ENCODE results near the gene SP1. TPM values are rescaled to one million over a fixed set of nuclear protein-coding genes. Genes with fewer than 3 reads are reported as not detected.
A peak's percentile ranks its signal among the peaks of the same experiment; 100 is the strongest.

The SP1 gene
- total RNA-seq, 2 experiments from 2014 or later: 67.2 to 70.3 TPM

DNA sequence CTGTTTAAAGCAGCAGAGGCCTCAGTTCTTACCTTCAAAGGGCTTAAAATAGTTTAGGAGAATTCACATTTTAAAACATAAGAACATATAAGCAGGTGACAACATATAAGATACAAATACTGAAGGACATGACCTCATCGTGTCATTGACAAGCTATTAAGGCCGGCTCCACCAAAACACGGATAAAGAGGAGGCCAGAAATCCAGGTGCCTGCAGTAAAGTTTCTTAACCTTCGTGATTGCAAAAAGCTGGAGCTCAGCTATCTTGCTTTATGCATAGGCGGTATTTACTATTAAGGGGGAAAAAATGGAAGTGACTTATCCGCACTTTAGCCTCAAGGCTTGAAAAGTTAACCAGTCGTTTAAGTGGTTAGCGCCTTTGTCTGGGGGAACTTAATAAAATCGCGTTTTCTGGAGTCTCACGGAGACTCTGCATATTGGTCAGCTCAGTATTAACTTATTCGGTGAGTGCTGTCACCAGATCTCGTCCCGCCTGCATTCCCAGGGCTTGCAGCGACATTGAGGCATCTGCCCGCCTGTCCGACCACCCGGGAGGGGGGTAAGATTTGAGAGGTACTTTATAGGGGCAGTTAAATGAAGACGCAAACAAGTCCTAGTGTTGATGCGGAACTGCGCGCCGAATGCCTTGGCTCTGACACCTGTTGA lies 1.1 kb upstream of the SP1 start:
- ATAC-seq (no peak), DNase-seq (no peak)
- no peaks in the 10 kb centered on the region for H3K9me3 Mint-ChIP-seq
- TF ChIP-seq, protein P1, sequence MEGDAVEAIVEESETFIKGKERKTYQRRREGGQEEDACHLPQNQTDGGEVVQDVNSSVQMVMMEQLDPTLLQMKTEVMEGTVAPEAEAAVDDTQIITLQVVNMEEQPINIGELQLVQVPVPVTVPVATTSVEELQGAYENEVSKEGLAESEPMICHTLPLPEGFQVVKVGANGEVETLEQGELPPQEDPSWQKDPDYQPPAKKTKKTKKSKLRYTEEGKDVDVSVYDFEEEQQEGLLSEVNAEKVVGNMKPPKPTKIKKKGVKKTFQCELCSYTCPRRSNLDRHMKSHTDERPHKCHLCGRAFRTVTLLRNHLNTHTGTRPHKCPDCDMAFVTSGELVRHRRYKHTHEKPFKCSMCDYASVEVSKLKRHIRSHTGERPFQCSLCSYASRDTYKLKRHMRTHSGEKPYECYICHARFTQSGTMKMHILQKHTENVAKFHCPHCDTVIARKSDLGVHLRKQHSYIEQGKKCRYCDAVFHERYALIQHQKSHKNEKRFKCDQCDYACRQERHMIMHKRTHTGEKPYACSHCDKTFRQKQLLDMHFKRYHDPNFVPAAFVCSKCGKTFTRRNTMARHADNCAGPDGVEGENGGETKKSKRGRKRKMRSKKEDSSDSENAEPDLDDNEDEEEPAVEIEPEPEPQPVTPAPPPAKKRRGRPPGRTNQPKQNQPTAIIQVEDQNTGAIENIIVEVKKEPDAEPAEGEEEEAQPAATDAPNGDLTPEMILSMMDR (IDR thresholded peaks at IDR 0.05): no peak
- H3K27me3 Mint-ChIP-seq: no peaks in the 10 kb centered on the region
- intact Hi-C loops (cut with micrococcal nuclease): no loop called here
- H3K4me3 Mint-ChIP-seq: no peak overlapping the region
- peaks cover 28% of the 10 kb centered on the region for H3K36me3 Mint-ChIP-seq (ENCODE audit: low read depth)
- ChIA-PET POLR2A (interaction anchor here (0.6 to 2.6 kb wide), 11 partner anchors 10 to 264 kb away, joined by 3 to 11 read pairs (median 4); partner anchors contain the start of gene SP7), CTCF (interaction anchor here (0.7 to 3.3 kb wide), 10 partner anchors 26 to 165 kb away, joined by 3 to 21 read pairs (median 7); partner anchors contain the start of gene AAAS)
- no peak overlapping the region for H3K27ac Mint-ChIP-seq
- H3K4me1 Mint-ChIP-seq (ENCODE audit: low read depth): peaks cover 35% of the 10 kb centered on the region

DNA sequence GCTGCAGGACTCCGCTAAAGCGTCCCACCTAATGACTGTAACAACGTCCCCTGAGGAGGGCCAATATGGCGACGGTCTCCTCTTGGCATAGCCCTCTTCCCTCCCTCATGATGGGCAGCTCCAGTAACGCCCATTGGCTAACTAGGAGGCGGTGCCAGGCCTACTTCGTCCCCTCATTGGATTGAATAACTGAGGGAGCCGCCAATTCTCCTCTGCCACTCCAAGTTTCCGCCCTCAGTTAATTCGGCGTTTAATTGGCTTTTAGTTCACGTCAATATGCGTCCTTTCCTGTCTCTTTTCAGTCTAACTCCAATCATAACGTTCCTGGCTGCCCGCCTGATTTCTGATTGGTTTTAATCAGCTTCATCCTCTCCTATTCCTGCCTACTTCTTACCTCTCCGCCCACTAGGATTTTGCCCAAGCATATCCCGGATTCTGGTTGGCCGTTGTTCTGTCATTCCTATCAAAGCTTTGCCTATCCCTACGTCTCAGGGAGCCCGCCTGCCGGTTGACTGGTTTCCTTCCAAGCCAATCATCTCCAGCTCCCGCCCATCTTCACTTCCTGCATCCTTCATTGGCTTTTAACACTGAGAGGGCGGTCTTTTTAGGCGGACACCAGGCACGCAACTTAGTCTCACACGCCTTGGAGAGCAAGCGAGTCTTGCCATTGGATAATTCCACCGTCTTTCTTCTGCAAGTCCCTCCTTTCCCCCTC lies 430 bp upstream of the SP1 start:
- TF ChIP-seq, protein P1 (IDR thresholded peaks at IDR 0.05): no peak
- peak; percentile 99 for DNase-seq
- Mint-ChIP-seq H3K9me3 (no peaks in the 10 kb centered on the region), H3K4me3 (no peak overlapping the region), H3K27ac (no peak overlapping the region), H3K36me3 (ENCODE audit: low read depth) (peaks cover 32% of the 10 kb centered on the region), H3K27me3 (no peaks in the 10 kb centered on the region), H3K4me1 (ENCODE audit: low read depth) (peaks cover 36% of the 10 kb centered on the region)
- ChIA-PET POLR2A (interaction anchor here (0.6 to 2.6 kb wide), 9 partner anchors 9 to 59 kb away, joined by 3 to 11 read pairs (median 4); partner anchors contain the start of gene SP7), CTCF (interaction anchor here (0.6 to 3.3 kb wide), 11 partner anchors 17 to 325 kb away, joined by 3 to 21 read pairs (median 6); partner anchors contain the start of gene AAAS)
- peak; percentile 76 for ATAC-seq
- intact Hi-C loops (cut with micrococcal nuclease): loop anchor here (5.0 kb wide), 1 partner anchor 43 kb away; the partner anchor contains the start of gene AMHR2

DNA sequence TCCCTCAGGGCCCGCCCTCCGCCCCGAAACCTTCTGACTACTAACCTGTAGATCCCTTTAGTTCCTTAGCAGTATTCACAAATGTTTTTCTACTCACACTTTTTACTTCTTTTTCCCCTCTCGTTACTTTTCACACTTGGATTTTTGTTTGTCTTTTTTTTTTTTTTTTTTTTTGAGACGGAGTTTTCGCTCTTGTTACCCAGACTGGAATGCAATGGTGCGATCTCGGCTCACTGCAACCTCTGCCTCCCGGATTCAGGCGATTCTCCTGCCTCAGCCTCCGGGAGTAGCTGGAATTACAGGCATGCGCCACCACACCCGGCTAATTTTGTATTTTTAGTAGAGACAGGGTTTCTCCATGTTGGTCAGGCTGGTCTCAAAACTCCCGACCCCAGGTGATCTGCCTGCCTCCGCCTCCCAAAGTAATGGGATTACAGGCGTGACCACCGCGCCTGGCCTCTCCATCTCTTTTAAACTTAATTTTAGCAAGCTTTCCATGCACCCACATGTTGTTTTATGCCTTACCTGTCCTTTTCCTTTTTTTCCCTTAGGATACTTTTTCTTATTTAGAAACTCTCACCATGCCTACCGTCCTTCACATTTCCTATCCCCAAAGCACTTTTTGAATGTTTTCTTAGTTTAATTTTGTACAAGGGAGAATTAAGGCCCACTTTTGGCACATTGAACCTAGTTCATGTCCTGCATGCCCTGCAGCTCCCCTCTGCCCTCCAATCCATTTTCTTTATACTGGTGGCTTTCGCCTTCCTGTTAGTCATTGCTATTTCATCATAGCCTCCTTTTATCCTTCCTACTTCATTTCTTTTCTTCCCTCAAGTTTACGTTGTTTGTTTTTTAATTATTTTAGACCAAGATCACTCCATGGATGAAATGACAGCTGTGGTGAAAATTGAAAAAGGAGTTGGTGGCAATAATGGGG lies 1.1 kb downstream of the SP1 start:
- POLR2A ChIA-PET: interaction anchor here (1.4 to 2.0 kb wide), 4 partner anchors 29 to 60 kb away, joined by 3 to 6 read pairs (median 4); partner anchors contain the start of gene PRR13
- Mint-ChIP-seq H3K27ac (peak overlapping the region; percentile 93), H3K27me3 (no peaks in the 10 kb centered on the region), H3K4me3 (peak overlapping the region; percentile 86), H3K9me3 (no peaks in the 10 kb centered on the region), H3K36me3 (ENCODE audit: low read depth) (peaks cover 37% of the 10 kb centered on the region), H3K4me1 (ENCODE audit: low read depth) (peaks cover 41% of the 10 kb centered on the region)
- ATAC-seq: no peak
- intact Hi-C loops (cut with micrococcal nuclease): loop anchor here (5.0 kb wide), 1 partner anchor 41 kb away; the partner anchor contains the start of gene AMHR2
- TF ChIP-seq, protein P1 (IDR thresholded peaks at IDR 0.05): no peak
- peak; percentile 16 for DNase-seq
- CTCF ChIA-PET: interaction anchor here (0.5 to 4.4 kb wide), 10 partner anchors 12 to 221 kb away, joined by 3 to 51 read pairs (median 8); partner anchors contain the start of genes AAAS and NPFF

DNA sequence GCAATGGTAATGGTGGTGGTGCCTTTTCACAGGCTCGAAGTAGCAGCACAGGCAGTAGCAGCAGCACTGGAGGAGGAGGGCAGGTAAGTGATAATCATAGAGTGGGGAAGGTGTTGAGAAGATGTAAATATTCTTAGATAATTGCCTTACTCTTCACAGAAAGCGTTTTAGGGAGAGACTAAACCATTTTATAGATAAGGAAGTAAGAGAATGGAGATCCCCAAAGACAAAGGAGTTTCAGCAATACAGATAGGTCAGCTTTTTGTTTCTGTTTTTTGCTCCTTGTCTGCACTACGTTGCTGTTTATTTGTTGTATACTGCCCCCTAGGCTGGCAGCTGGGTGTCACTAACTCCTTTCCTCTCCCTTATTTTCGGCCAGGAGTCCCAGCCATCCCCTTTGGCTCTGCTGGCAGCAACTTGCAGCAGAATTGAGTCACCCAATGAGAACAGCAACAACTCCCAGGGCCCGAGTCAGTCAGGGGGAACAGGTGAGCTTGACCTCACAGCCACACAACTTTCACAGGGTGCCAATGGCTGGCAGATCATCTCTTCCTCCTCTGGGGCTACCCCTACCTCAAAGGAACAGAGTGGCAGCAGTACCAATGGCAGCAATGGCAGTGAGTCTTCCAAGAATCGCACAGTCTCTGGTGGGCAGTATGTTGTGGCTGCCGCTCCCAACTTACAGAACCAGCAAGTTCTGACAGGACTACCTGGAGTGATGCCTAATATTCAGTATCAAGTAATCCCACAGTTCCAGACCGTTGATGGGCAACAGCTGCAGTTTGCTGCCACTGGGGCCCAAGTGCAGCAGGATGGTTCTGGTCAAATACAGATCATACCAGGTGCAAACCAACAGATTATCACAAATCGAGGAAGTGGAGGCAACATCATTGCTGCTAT lies 2.0 kb downstream of the SP1 start:
- ATAC-seq (no peak), DNase-seq (peak; percentile 67)
- ChIA-PET POLR2A (interaction anchor here (1.4 to 2.0 kb wide), 6 partner anchors 13 to 61 kb away, joined by 3 to 9 read pairs (median 4); partner anchors contain the start of gene PRR13), CTCF (interaction anchor here (0.5 to 4.4 kb wide), 10 partner anchors 13 to 222 kb away, joined by 3 to 51 read pairs (median 7); partner anchors contain the start of gene NPFF)
- H3K4me1 Mint-ChIP-seq (ENCODE audit: low read depth): peaks cover 47% of the 10 kb centered on the region
- intact Hi-C loops (cut with micrococcal nuclease): loop anchor here (5.0 kb wide), 1 partner anchor 40 kb away; the partner anchor contains the start of gene AMHR2
- TF ChIP-seq, protein P1 (IDR thresholded peaks at IDR 0.05): peak; percentile 34
- H3K27ac Mint-ChIP-seq: peak overlapping the region; percentile 93
- H3K9me3 Mint-ChIP-seq: no peaks in the 10 kb centered on the region
- H3K4me3 Mint-ChIP-seq: peak overlapping the region; percentile 86
- peaks cover 43% of the 10 kb centered on the region for H3K36me3 Mint-ChIP-seq (ENCODE audit: low read depth)
- no peaks in the 10 kb centered on the region for H3K27me3 Mint-ChIP-seq

All from activated CD8-positive, alpha-beta T cell treated with anti-CD3 and anti-CD28 coated beads for 36 hours (primary cell).